GM12873 (cell line): Measurements from ENCODE around the gene CASZ1.

ENCODE experiments used
- CTCF ChIP-seq: IDR thresholded peaks from 2 replicates; pipeline ENCODE4 v1.5.1; 2012; ENCODE audit warnings: low read depth, mild to moderate bottlenecking, moderate library complexity, low read length, control low read depth; ENCODE audit not compliant: insufficient read depth; ENCODE audit errors: missing control alignments

CASZ1 gene

GRCh38 chr1:10624256-10625050, 172.0 kb downstream of the CASZ1 start:
- no peak for TF ChIP-seq CTCF

GRCh38 chr1:10623686-10624145, 172.7 kb downstream of the CASZ1 start:
- TF ChIP-seq CTCF: no peak

GRCh38 chr1:10622910-10623685, 173.3 kb downstream of the CASZ1 start:
- no peak for TF ChIP-seq CTCF

GRCh38 chr1:10621906-10622305, 174.5 kb downstream of the CASZ1 start:
- no peak for TF ChIP-seq CTCF

GRCh38 chr1:10620776-10621175, 175.7 kb downstream of the CASZ1 start:
- TF ChIP-seq CTCF: no peak

- no peak for TF ChIP-seq CTCF
These were observed 178.2 kb downstream of the CASZ1 start for GRCh38 chr1:10617931-10618885.
